Ovary (tissue), 3 donors: ENCODE data around the gene C16orf95.

ENCODE experiments used
- EP300 ChIP-seq: sonication (generic); formaldehyde crosslinking; IDR thresholded peaks from one replicate; pipeline ENCODE4 v1.6.1; 2017; ENCODE audit warnings: antibody characterized with exemption
- POLR2A ChIP-seq: fragments of 450-650 bp; IDR thresholded peaks from one replicate; pipeline ENCODE4 v1.6.1; 2017; ENCODE audit warnings: antibody characterized with exemption, mild to moderate bottlenecking, moderate library complexity
- TF ChIP-seq, protein P1 (sequence below), 3 donors: fragments of 450-650 bp in 2 of 3; fragments of 200-600 bp in 1 of 3; IDR thresholded peaks; one replicate each; pipeline versions ENCODE4 v1.5.1 to v1.8.0; 2016 to 2022; ENCODE audit warnings: antibody characterized with exemption in 3 of 3, mild to moderate bottlenecking in 1 of 3
- donor health status: DM: no; HTN: no; CAD: no.

DNA sequence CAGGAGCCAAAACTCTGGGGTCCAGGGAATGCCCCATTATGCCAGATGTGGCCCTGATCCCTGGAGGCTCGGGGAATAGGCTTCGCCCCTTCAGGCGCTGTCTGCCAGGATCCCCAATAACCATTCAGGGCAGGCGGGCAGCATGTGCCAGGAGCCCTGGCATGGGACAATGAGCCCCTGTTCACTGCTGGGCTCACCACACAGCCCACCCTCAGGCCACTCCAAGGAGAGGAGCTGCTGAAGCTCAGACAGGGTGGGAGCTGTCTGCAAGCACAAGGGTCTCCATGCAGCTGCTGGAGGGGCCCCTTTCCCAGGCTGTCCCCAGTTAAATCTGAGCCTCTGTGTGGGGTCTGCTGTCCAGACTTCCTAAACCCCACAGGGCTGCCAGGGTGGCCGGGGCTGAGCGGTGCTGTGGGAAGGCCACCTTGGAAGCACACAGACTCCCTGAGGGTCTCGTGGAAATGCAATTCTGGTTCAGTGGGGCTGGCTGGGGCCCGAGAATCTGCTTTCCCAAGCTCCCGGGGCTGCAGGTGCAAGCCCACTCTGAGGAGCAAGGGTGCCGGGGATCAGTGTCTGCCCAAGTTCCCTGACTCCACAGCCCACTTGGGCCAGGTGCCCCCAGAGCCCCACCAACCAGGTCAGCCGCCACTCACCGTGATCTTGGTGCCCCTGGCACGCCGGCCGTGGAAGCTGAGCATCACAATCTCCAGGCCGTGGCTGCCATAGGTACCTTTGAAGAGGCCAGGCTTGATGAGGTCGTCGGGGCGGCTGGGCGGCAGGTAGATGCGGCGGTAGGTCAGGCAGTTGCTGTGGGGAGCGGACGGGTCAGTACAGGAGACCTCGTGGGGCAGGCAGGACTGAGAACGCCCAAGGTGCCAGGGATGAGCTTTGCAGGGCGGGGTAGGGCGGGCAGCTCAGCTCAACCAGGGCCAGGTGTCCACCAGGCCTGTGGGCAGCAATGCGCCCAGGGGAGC, 17.7 kb upstream of the C16orf95 start:
- TF ChIP-seq, protein P1, sequence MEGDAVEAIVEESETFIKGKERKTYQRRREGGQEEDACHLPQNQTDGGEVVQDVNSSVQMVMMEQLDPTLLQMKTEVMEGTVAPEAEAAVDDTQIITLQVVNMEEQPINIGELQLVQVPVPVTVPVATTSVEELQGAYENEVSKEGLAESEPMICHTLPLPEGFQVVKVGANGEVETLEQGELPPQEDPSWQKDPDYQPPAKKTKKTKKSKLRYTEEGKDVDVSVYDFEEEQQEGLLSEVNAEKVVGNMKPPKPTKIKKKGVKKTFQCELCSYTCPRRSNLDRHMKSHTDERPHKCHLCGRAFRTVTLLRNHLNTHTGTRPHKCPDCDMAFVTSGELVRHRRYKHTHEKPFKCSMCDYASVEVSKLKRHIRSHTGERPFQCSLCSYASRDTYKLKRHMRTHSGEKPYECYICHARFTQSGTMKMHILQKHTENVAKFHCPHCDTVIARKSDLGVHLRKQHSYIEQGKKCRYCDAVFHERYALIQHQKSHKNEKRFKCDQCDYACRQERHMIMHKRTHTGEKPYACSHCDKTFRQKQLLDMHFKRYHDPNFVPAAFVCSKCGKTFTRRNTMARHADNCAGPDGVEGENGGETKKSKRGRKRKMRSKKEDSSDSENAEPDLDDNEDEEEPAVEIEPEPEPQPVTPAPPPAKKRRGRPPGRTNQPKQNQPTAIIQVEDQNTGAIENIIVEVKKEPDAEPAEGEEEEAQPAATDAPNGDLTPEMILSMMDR (IDR thresholded peaks at IDR 0.05), result no peak
- TF ChIP-seq EP300 (no peak), POLR2A (no peak)
